ENCODE data around the gene PNMA1. TPM values are rescaled to one million over a fixed set of nuclear protein-coding genes. Genes with fewer than 3 reads are reported as not detected.
A peak's percentile ranks its signal among the peaks of the same experiment; 100 is the strongest.

Gene PNMA1
- total and polyA plus RNA-seq, 2 donors (not counting 1 experiment from before 2014, with no cell fraction given), result 9.5 to 31.6 TPM

GRCh38 chr14:73712540-73713180, 1.5 kb downstream of the PNMA1 start:
- Mint-ChIP-seq H3K27me3 (no peaks in the 10 kb centered on the region), H3K4me3 (peak overlapping the region; percentile 92), H3K27ac (peak overlapping the region; percentile 98), H3K4me1 (peaks cover 21% of the 10 kb centered on the region), H3K9me3 (ENCODE audit: insufficient read depth) (no peaks in the 10 kb centered on the region)
- Histone ChIP-seq H3K27me3 (replicated peaks in 1 of 4; ENCODE audit: control extremely low read depth in 1 of 4, control insufficient read depth in 3 of 4, insufficient read depth in 4 of 4, low read length in 3 of 4) (no peaks in the 10 kb centered on the region), H4K20me1 (ENCODE audit: control insufficient read depth, insufficient read depth, low read length, poor library complexity, severe bottlenecking) (peaks cover under 1% of the 10 kb centered on the region), H2AFZ (ENCODE audit: insufficient read depth, low read depth, low read length, poor library complexity, severe bottlenecking) (peak overlapping the region; percentile 73), H3K36me3 (replicated peaks in 1 of 2; ENCODE audit: control extremely low read depth in 1 of 2, control insufficient read depth in 1 of 2, extremely low read depth in 1 of 2, insufficient read depth in 2 of 2, low read length in 1 of 2) (peaks cover 0 to 18% of the 10 kb centered on the region in 2 experiments), H3K4me2 (replicated peaks; ENCODE audit: low read depth, low read length, poor library complexity, severe bottlenecking) (peak overlapping the region; percentile 87), H3K4me1 (ENCODE audit: control insufficient read depth in 2 of 2, insufficient read depth in 2 of 2, low read length in 2 of 2) (peaks cover 17 to 22% of the 10 kb centered on the region in 2 donors), H3K9me3 (ENCODE audit: control extremely low read depth in 1 of 3, control insufficient read depth in 2 of 3, insufficient read depth in 1 of 3, low read length in 2 of 3) (no peaks in the 10 kb centered on the region), H3K4me3 (ENCODE audit: control extremely low read depth in 1 of 5, extremely low read depth in 1 of 5, insufficient read depth in 1 of 5, low read depth in 2 of 5, low read length in 4 of 5) (peak overlapping the region; percentile 54 to 85 (median 77)), H3K27ac (ENCODE audit: low read length in 2 of 2) (no peak overlapping the region), H3K9ac (ENCODE audit: low read length) (peak overlapping the region; percentile 84), H3K79me2 (ENCODE audit: control insufficient read depth, insufficient read depth, low read length) (peaks cover 22% of the 10 kb centered on the region)
- intact Hi-C loops (cut with micrococcal nuclease), result loop anchor here (1.0 to 5.0 kb wide), 3 partner anchors 40 to 174 kb away; partner anchors contain the start of genes DNAL1 and ZNF410
- ATAC-seq (ENCODE audit: low read depth), result no peak
- POLR2A ChIA-PET, result interaction anchor here (0.7 to 1.6 kb wide), 3 partner anchors 48 to 75 kb away, joined by 3 to 6 read pairs (median 5); a partner anchor contains a TSS
- TF ChIP-seq, protein P1, sequence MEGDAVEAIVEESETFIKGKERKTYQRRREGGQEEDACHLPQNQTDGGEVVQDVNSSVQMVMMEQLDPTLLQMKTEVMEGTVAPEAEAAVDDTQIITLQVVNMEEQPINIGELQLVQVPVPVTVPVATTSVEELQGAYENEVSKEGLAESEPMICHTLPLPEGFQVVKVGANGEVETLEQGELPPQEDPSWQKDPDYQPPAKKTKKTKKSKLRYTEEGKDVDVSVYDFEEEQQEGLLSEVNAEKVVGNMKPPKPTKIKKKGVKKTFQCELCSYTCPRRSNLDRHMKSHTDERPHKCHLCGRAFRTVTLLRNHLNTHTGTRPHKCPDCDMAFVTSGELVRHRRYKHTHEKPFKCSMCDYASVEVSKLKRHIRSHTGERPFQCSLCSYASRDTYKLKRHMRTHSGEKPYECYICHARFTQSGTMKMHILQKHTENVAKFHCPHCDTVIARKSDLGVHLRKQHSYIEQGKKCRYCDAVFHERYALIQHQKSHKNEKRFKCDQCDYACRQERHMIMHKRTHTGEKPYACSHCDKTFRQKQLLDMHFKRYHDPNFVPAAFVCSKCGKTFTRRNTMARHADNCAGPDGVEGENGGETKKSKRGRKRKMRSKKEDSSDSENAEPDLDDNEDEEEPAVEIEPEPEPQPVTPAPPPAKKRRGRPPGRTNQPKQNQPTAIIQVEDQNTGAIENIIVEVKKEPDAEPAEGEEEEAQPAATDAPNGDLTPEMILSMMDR (IDR thresholded peaks at IDR 0.05), result no peak
- CTCF ChIA-PET, result interaction anchor here (0.6 to 2.0 kb wide), 7 partner anchors 10 to 143 kb away, joined by 3 to 9 read pairs (median 4); no protein-coding TSS in a partner anchor
- peak; percentile 46 for DNase-seq
- 8% methylated on average over 13 of the region's 20 CpGs for WGBS (ENCODE audit: insufficient coverage)

DNA sequence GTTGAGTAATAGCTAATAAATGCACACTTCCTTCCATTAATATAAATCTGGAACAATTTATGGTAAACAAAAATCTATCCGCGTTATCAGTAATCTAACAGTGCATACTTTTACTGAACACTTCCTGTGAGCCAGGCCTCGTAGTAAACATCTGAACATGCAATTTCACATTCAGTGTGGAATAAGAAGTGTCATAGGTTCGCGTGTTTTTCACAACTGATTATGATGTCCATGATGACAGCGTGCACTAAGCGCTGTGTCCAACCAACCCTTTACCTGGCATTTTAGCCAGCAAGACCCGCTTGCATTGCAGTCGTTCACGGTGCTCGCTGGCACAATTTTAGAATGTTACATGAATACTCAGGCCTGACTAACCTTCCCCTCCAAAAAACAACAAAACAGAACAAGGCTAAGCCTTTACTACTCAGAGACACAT, 2.1 kb downstream of the PNMA1 start:
- Histone ChIP-seq H3K4me3 (ENCODE audit: control extremely low read depth in 1 of 5, extremely low read depth in 1 of 5, insufficient read depth in 1 of 5, low read depth in 2 of 5, low read length in 4 of 5) (peak overlapping the region in 4 of 5 experiments; percentile 54 to 85 (median 78)), H3K9ac (ENCODE audit: low read length) (peak overlapping the region; percentile 84)
- ATAC-seq (ENCODE audit: low read depth), result no peak

More for the DNA sequence above, 2.1 kb downstream of the PNMA1 start:
- Mint-ChIP-seq H3K4me1 (peaks cover 21% of the 10 kb centered on the region), H3K27ac (peak overlapping the region; percentile 98), H3K27me3 (no peaks in the 10 kb centered on the region), H3K4me3 (peak overlapping the region; percentile 92), H3K9me3 (ENCODE audit: insufficient read depth) (no peaks in the 10 kb centered on the region)
- TF ChIP-seq EZH2 (IDR thresholded peaks at IDR 0.05; ENCODE audit: borderline replicate concordance, insufficient read depth, low read depth, low read length, poor library complexity, severe bottlenecking), result no peak
- TF ChIP-seq, protein P1 (IDR thresholded peaks at IDR 0.05), result no peak
- Histone ChIP-seq H3K4me2 (replicated peaks; ENCODE audit: low read depth, low read length, poor library complexity, severe bottlenecking) (peak overlapping the region; percentile 87), H3K79me2 (ENCODE audit: control insufficient read depth, insufficient read depth, low read length) (peaks cover 22% of the 10 kb centered on the region), H3K36me3 (replicated peaks in 1 of 2; ENCODE audit: control extremely low read depth in 1 of 2, control insufficient read depth in 1 of 2, extremely low read depth in 1 of 2, insufficient read depth in 2 of 2, low read length in 1 of 2) (peaks cover 0 to 13% of the 10 kb centered on the region in 2 experiments), H3K27me3 (replicated peaks in 1 of 4; ENCODE audit: control extremely low read depth in 1 of 4, control insufficient read depth in 3 of 4, insufficient read depth in 4 of 4, low read length in 3 of 4) (no peaks in the 10 kb centered on the region), H3K4me1 (ENCODE audit: control insufficient read depth in 2 of 2, insufficient read depth in 2 of 2, low read length in 2 of 2) (peaks cover 17 to 22% of the 10 kb centered on the region in 2 donors), H3K27ac (ENCODE audit: low read length in 2 of 2) (no peak overlapping the region), H2AFZ (ENCODE audit: insufficient read depth, low read depth, low read length, poor library complexity, severe bottlenecking) (peak overlapping the region; percentile 73), H3K9me3 (ENCODE audit: control extremely low read depth in 1 of 3, control insufficient read depth in 2 of 3, insufficient read depth in 1 of 3, low read length in 2 of 3) (no peaks in the 10 kb centered on the region), H4K20me1 (ENCODE audit: control insufficient read depth, insufficient read depth, low read length, poor library complexity, severe bottlenecking) (no peaks in the 10 kb centered on the region)
- POLR2A ChIA-PET, result interaction anchor here (0.6 kb wide), 1 partner anchor 8 kb away, joined by 3 read pairs; no protein-coding TSS in a partner anchor
- CTCF ChIA-PET, result interaction anchor here (0.8 to 2.0 kb wide), 3 partner anchors 17 to 116 kb away, joined by 3 to 9 read pairs (median 4); no protein-coding TSS in a partner anchor
- intact Hi-C loops (cut with micrococcal nuclease), result loop anchor here (2.0 to 5.0 kb wide), 2 partner anchors 40 to 67 kb away; partner anchors contain the start of gene DNAL1
- WGBS (ENCODE audit: insufficient coverage), result 37% methylated on average over 9 of the region's 11 CpGs
- no peak for DNase-seq
